ENCODE results near the gene SLC5A2. TPM values are rescaled to one million over a fixed set of nuclear protein-coding genes. Genes with fewer than 3 reads are reported as not detected.
"Not testable (repeated sequence)": the region's sequence is repeated elsewhere in the genome, so short reads cannot be mapped to it uniquely, and the experiment has no call there.

SLC5A2 gene
- total and polyA plus RNA-seq, 2 experiments from 2014 or later: 4.7 TPM; not detected in 1

DNA sequence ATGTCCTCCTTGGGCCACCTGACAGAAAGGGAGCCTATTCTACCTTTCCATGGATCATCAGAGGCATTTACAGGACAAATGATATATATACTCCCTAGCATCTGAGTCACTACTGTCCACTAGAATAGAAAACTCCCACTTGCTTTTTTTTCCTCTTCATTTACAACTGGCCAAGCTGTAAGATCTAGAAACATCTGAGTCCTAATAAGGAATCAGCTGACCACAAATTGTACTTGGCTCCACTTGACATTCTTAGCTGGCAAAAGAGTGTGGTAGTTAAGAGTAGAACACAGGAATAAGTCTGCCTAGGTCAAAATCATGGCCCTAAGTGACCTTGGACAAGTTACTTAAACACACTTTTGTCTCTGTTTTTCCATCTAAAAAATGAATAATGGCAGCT is 20.1 kb downstream of the SLC5A2 start:
- H3F3A ChIP-seq (ENCODE audit: insufficient read depth): peaks cover 8% of the 10 kb centered on the region; the same call in 1 of the 2 replicates

DNA sequence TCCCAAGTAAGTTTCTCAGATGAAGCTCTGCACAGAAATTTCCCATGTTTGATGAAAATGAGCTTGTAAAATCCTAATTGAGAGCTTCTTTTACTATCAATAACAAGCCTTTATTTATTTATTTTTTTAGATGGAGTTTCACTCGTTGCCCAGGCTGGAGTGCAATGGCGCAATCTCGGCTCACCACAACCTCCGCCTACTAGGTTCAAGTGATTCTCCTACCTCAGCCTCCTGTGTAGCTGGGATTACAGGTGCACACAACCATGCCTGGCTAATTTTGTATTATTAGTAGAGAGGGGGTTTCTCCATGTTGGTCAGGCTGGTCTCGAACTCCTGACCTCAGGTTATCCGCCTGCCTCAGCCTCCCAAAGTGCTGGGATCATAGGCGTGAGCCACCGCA is 20.6 kb downstream of the SLC5A2 start:
- in situ Hi-C loops (cut with MboI); H3K9me2 ChIP-seq (ENCODE audit: insufficient read depth); H3K9me3 ChIP-seq (ENCODE audit: low read depth); H3K4me3 ChIP-seq; H3F3A ChIP-seq (ENCODE audit: insufficient read depth); H3K4me2 ChIP-seq (ENCODE audit: unreplicated experiment); H3K36me3 ChIP-seq (ENCODE audit: low read depth); H3K27ac ChIP-seq; H4K20me1 ChIP-seq (ENCODE audit: insufficient read depth); H3K9ac ChIP-seq; H3K27me3 ChIP-seq (replicated peaks; ENCODE audit: insufficient read depth); H2AFZ ChIP-seq; DNase-seq: not testable (repeated sequence)
- peaks cover 37% of the 10 kb centered on the region for H3K79me2 ChIP-seq (ENCODE audit: insufficient read depth)
- peaks cover 17% of the 10 kb centered on the region; the same call in 1 of the 2 replicates for H3K4me1 ChIP-seq (ENCODE audit: insufficient read depth)
- 88 to 89% methylated on average over 8 of the region's 8 CpGs for WGBS, 2 experiments (ENCODE audit: low coverage in 1 of 2, low lambda C conversion rate in 2 of 2, missing lambda C conversion rate in 2 of 2)

More for the DNA sequence above, 20.1 kb downstream of the SLC5A2 start:
- in situ Hi-C loops (cut with MboI): no loop called here
- Histone ChIP-seq H2AFZ (no peak overlapping the region), H3K9me2 (ENCODE audit: insufficient read depth) (no peaks in the 10 kb centered on the region), H3K4me2 (ENCODE audit: unreplicated experiment) (no peak overlapping the region), H4K20me1 (ENCODE audit: insufficient read depth) (no peaks in the 10 kb centered on the region), H3K9ac (no peak overlapping the region), H3K27ac (no peak overlapping the region), H3K4me1 (ENCODE audit: insufficient read depth) (peaks cover 17% of the 10 kb centered on the region; the same call in 1 of the 2 replicates), H3K79me2 (ENCODE audit: insufficient read depth) (peaks cover 32% of the 10 kb centered on the region), H3K9me3 (ENCODE audit: low read depth) (no peaks in the 10 kb centered on the region), H3K36me3 (ENCODE audit: low read depth) (no peaks in the 10 kb centered on the region; the same call in 1 of the 2 replicates), H3K27me3 (replicated peaks; ENCODE audit: insufficient read depth) (no peaks in the 10 kb centered on the region), H3K4me3 (no peak overlapping the region)
- no peak for TF ChIP-seq EZH2phosphoT487 (IDR thresholded peaks at IDR 0.05; ENCODE audit: insufficient read depth, low read depth)
- TF ChIP-seq EZH2 (IDR thresholded peaks at IDR 0.05; ENCODE audit: insufficient read depth, poor library complexity, severe bottlenecking): no peak
- DNase-seq: peak; percentile 53

DNA sequence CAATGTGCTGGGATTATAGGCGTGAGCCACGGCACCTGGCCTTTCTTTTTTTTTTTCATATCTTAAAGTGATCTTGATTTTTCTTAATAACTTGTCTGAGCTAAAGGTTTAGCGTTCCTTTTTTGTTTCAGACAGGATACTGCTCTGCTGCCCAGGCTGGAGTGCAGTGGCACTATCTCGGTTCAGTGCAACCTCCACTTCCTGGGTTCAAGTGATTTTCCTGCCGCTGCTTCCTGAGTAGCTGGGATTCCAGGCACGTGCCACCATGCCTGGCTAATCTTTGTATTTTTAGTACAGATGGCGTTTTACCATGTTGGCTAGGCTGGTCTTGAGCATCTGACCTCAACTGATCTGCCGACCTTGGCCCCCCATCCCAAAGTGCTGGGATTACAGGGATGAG is 21.2 kb downstream of the SLC5A2 start:
- TF ChIP-seq EZH2phosphoT487 (IDR thresholded peaks at IDR 0.05; ENCODE audit: insufficient read depth, low read depth) (no peak), EZH2 (IDR thresholded peaks at IDR 0.05; ENCODE audit: insufficient read depth, poor library complexity, severe bottlenecking) (no peak)
- Histone ChIP-seq H3K9ac (no peak overlapping the region), H3K36me3 (ENCODE audit: low read depth) (no peaks in the 10 kb centered on the region; the same call in 1 of the 2 replicates), H3K4me3 (no peak overlapping the region), H3K27ac (no peak overlapping the region), H3F3A (ENCODE audit: insufficient read depth) (peaks cover 8% of the 10 kb centered on the region; the same call in 1 of the 2 replicates), H4K20me1 (ENCODE audit: insufficient read depth) (no peaks in the 10 kb centered on the region), H3K4me2 (ENCODE audit: unreplicated experiment) (no peak overlapping the region), H3K9me3 (ENCODE audit: low read depth) (no peaks in the 10 kb centered on the region), H3K27me3 (replicated peaks; ENCODE audit: insufficient read depth) (no peaks in the 10 kb centered on the region), H3K9me2 (ENCODE audit: insufficient read depth) (no peaks in the 10 kb centered on the region), H3K4me1 (ENCODE audit: insufficient read depth) (peaks cover 19% of the 10 kb centered on the region), H3K79me2 (ENCODE audit: insufficient read depth) (peaks cover 43% of the 10 kb centered on the region), H2AFZ (no peak overlapping the region)
- DNase-seq: no peak
- WGBS, 2 experiments (ENCODE audit: low coverage in 1 of 2, low lambda C conversion rate in 2 of 2, missing lambda C conversion rate in 2 of 2): 82 to 86% methylated on average over 8 of the region's 8 CpGs
- in situ Hi-C loops (cut with MboI): no loop called here

DNA sequence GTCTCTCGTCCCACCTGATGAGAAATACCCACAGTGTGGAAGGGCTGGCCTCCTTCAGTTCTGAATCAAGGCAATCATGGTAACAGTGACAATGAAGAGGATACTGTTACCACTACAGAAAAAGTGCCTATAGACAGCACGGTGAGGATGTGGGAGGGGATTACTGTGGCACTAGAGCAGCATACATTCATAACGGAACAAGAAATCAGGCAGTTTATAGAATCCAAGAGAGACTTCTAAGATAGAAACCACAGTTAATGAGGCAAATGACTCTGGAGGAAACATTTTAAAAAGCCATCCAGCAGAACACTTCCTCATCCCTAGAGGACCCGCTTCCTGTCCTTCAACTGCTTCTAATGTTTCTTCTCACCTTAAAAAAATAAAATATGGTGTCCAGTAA is 22.6 kb downstream of the SLC5A2 start:
- H2AFZ ChIP-seq: no peak overlapping the region
- no peak overlapping the region for H3K9ac ChIP-seq
- peaks cover 8% of the 10 kb centered on the region; the same call in 1 of the 2 replicates for H3F3A ChIP-seq (ENCODE audit: insufficient read depth)
- no peaks in the 10 kb centered on the region for H3K9me3 ChIP-seq (ENCODE audit: low read depth)
- no peak overlapping the region for H3K4me3 ChIP-seq
- no peak overlapping the region for H3K4me2 ChIP-seq (ENCODE audit: unreplicated experiment)
- no peaks in the 10 kb centered on the region for H3K27me3 ChIP-seq (replicated peaks; ENCODE audit: insufficient read depth)
- no peaks in the 10 kb centered on the region for H3K36me3 ChIP-seq (ENCODE audit: low read depth)
- no peak overlapping the region for H3K27ac ChIP-seq
- H3K4me1 ChIP-seq (ENCODE audit: insufficient read depth): peaks cover 21% of the 10 kb centered on the region
- no peaks in the 10 kb centered on the region for H3K9me2 ChIP-seq (ENCODE audit: insufficient read depth)
- no peak for TF ChIP-seq EZH2 (IDR thresholded peaks at IDR 0.05; ENCODE audit: insufficient read depth, poor library complexity, severe bottlenecking)
- TF ChIP-seq EZH2phosphoT487 (IDR thresholded peaks at IDR 0.05; ENCODE audit: insufficient read depth, low read depth): no peak
- in situ Hi-C loops (cut with MboI): no loop called here
- no peaks in the 10 kb centered on the region for H4K20me1 ChIP-seq (ENCODE audit: insufficient read depth)
- peaks cover 49% of the 10 kb centered on the region for H3K79me2 ChIP-seq (ENCODE audit: insufficient read depth)
- no peak for DNase-seq
- 88 to 90% methylated on average over 4 of the region's 4 CpGs for WGBS, 2 experiments (ENCODE audit: low coverage in 1 of 2, low lambda C conversion rate in 2 of 2, missing lambda C conversion rate in 2 of 2)

DNA sequence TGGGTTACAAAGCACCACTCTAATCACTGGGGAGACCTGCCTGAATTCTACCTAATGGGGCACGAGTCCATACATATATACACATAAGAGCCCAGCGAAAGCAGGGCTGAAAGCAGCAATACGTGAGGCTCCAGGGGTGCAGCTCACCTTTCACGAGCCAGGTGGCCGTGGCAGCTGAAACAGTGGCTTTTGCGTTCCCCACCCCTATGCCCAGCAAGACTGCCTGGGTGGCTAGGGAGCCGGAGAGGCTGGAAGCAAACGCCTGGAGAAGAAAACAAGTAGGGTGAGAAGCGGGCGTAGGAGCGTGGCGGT is 24.6 kb downstream of the SLC5A2 start:
- peak overlapping the region; percentile 98 for H3K4me3 ChIP-seq
- peak overlapping the region; percentile 68 for H3K4me2 ChIP-seq (ENCODE audit: unreplicated experiment)
- H3K27ac ChIP-seq: peak overlapping the region; percentile 86
- peak overlapping the region; percentile 85 for H2AFZ ChIP-seq
- peak overlapping the region; percentile 100 for H3K9ac ChIP-seq
- peaks cover 22% of the 10 kb centered on the region for H3K4me1 ChIP-seq (ENCODE audit: insufficient read depth)
- TF ChIP-seq EZH2phosphoT487 (IDR thresholded peaks at IDR 0.05; ENCODE audit: insufficient read depth, low read depth): no peak
- TF ChIP-seq EZH2 (IDR thresholded peaks at IDR 0.05; ENCODE audit: insufficient read depth, poor library complexity, severe bottlenecking): no peak
- no peaks in the 10 kb centered on the region for H3K27me3 ChIP-seq (replicated peaks; ENCODE audit: insufficient read depth)
- no peak for DNase-seq
- in situ Hi-C loops (cut with MboI): no loop called here
- WGBS, 2 experiments (ENCODE audit: low coverage in 1 of 2, low lambda C conversion rate in 2 of 2, missing lambda C conversion rate in 2 of 2): 1% methylated on average over 12 of the region's 12 CpGs
- H3F3A ChIP-seq (ENCODE audit: insufficient read depth): peaks cover 11% of the 10 kb centered on the region
- H3K9me3 ChIP-seq (ENCODE audit: low read depth): no peaks in the 10 kb centered on the region
- H3K36me3 ChIP-seq (ENCODE audit: low read depth): no peaks in the 10 kb centered on the region
- H3K9me2 ChIP-seq (ENCODE audit: insufficient read depth): no peaks in the 10 kb centered on the region
- no peaks in the 10 kb centered on the region for H4K20me1 ChIP-seq (ENCODE audit: insufficient read depth)
- H3K79me2 ChIP-seq (ENCODE audit: insufficient read depth): peaks cover 39% of the 10 kb centered on the region

Data from GM23248 (cell line).